Stomach (tissue), 4 donors: ENCODE data around the gene STX1B.

Source experiments
- CTCF ChIP-seq, 7 experiments: fragments of 450-650 bp in 4 of 7; fragments of 200-600 bp in 3 of 7; sonication (generic) in 3 of 7; IDR thresholded peaks; one replicate each; pipeline ENCODE4 v1.5.1; 2016 to 2019; ENCODE audit warnings: antibody characterized with exemption in 7 of 7, control low read depth in 2 of 7, mild to moderate bottlenecking in 1 of 7
- EP300 ChIP-seq: sonication (generic); formaldehyde crosslinking; IDR thresholded peaks from one replicate; pipeline ENCODE4 v1.6.1; 2017; ENCODE audit warnings: antibody characterized with exemption
- POLR2A ChIP-seq, 4 donors: fragments of 450-650 bp; IDR thresholded peaks; one replicate each; pipeline ENCODE4 v1.6.1; 2016; ENCODE audit warnings: antibody characterized with exemption in 4 of 4, control low read depth in 2 of 4, mild to moderate bottlenecking in 1 of 4, moderate library complexity in 1 of 4

DNA sequence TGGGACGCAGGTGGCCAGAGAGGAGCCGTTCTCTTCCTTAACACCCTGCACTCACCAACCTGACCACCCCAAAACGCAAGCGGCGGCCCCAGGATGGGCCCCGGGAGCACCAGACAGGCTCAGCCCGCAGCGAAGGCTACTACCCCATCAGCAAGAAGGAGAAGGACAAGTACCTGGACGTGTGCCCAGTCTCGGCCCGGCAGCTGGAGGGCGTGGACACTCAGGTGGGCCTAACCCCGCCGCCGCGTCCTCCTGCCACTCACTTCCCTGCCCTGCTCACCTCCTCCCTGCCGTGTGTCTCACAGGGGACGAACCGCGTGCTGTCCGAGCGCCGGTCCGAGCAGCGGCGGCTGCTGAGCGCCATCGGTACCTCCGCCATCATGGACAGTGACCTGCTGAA, 30.0 kb downstream of the STX1B start:
- no peak for TF ChIP-seq EP300
- TF ChIP-seq POLR2A (IDR thresholded peaks at IDR 0.05), result no peak
- TF ChIP-seq CTCF (IDR thresholded peaks at IDR 0.05), result no peak
